TTC549 (cell line): ENCODE data around the gene PDE9A.
"Not testable (repeated sequence)": the region's sequence is repeated elsewhere in the genome, so short reads cannot be mapped to it uniquely, and the experiment has no call there.

Experiments
- FAIRE-seq: peaks from 2 replicates; lab custom pipeline; 2012; peaks lifted over from hg19 to GRCh38; lab: Jason Lieb, UNC

PDE9A gene

DNA sequence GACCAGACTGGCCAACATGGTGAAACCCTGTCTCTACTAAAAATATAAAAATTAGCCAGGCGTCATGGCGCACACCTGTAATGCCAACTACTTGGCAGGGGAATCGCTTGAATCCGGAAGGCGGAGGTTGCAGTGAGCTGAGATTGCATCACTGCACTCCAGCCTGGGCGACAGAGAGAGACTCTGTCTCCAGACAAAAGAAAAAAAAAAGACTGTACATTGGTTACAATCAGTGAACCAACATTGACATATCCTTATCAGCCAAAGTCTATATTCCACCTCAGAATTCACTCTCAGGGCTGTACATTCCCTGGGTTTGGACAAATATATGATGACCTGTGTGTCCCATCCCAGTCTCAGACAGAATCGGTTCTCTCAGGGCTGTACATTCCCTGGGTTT is 62.0 kb downstream of the PDE9A start:
- FAIRE-seq: not testable (repeated sequence)

DNA sequence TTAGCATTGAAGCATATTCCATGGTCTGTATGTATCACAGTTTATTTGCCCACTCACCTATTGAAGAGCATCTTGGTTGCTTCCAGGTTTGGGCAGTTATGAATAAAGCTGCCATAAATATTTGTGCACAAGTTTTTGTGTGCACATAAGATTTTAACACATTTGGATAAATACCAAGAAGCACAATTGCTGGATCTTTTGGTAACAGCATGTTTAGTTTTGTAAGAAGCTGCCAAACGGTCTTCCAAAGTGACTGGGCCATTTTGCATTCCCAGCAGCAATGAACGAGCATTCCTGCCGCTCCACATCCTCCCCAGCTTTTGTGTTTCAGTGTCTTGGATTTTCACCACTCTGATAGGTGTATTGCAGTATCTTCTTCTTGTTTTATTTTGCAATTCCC is 62.7 kb downstream of the PDE9A start:
- FAIRE-seq: no peak

DNA sequence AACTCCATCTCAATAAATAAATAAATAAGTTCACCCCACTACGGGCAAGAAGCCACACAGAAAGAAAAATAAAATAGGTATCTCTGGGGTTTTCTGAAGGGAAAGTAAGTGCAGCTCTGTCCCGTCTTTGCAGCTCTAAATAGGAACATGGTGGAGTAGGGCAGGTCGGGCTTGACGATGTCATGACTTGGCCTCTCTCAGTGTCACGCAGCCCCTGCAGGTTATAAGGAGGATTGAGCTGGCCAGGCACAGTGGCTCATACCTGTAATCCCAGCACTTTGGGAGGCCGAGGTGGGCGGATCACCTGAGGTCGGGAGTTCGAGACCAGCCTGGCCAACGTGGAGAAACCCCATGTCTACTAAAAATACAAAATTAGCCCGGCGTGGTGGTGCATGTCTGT is 67.1 kb downstream of the PDE9A start:
- not testable (repeated sequence) for FAIRE-seq

DNA sequence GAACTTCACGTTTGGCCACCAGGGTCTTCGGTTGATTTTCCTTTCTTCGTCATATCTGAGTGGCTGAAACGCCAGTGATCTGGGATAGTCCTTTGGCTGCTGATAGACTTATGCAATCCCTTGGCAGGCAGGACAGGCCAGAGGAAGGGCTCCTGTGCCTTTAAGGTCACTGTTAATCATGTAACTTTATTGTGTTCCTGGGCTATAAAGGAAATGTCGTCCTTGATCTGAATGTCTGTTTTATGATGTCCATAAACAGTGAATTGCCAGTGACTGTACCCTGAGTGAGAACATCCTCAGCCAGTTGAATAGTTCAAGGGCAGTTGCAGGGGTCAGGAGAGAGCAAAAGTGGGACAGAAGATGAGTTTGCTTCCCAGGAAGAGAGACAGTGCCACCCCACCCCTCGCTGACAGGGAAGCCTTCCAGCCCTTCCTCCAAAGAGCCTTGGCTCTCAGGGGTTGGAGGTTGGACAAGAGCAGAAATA is 68.0 kb downstream of the PDE9A start:
- FAIRE-seq: no peak

DNA sequence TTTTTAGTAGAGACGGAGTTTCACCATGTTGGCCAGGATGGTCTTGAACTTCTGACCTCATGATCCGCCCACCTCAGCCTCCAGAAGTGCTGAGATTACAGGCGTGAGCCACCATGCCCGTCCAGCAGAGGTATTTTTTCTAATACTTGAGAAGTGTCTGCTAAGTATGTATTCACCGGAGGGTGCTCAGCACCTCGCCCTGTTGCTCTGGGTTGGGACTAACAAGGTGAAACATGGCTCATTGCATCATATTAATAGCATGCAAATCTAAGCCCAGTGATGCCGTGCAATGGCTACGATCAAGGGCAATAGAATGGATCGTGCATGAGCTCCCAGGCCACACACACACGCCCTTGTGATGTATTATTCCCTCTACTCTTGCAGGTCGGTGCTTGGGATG is 68.7 kb downstream of the PDE9A start:
- no peak for FAIRE-seq

DNA sequence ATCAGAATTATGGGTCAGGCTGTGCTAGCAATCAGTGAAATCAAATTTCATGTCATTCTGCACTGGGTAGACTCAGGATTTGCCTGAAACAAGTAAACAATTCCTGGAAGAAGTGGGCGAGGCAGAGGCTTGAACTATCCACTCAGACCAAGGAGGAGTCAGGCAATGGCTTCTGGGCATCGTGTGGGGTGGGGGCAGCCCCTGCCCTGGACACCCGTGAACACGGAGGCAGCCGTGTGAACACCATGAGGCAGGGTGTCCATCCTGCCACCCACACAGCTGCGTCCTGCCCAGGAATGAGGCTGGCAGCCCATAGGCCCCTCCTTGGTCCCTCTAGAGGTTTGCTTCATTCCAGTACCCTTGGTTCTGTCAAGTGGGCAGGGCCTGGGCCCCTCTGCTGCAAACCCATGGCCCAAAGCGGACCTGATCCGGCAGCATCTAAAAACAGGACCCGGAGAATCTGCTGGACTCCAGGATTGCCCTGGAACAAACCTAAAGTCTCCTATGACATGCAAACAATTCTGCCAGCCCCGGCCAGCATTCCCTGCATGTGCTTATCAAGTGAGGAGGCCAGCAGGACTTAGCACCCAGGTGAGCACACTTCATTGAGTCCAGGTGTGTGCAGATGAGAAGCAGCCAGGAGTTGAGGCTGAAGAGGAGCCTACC is 69.5 kb downstream of the PDE9A start:
- FAIRE-seq: no peak

DNA sequence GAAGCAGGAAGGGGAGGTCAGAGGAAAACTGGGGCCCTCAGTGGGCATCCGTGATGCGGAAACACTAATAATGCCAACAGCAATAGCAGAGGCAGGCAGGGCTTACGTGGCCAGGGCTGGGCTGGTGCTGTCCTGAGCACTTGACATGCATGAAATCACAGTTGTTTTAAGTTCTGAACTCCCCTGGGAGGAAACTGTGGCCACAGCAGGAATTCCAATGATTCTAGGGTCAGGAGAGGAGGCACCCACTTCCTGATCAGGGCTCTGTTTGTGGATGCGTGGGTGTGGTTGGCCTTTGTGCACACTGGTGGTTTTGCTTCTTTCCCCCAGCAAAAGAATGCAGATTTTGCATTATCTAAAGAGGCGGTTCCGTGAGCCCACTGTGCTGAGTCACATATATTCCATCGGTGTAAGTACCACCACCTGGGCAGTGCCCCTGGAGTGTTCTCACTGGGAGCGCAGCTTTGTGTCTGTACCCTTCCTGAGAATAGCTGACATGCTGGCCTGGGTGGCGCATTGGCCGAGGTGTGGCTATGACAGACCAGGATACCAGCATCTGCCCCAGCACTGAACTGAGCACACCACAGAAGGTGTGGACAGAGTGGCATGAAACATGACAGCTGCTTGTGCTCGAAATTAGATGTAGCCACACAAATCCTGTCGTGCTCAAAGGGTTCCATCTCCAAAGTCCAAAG is 71.0 kb downstream of the PDE9A start:
- FAIRE-seq: no peak

DNA sequence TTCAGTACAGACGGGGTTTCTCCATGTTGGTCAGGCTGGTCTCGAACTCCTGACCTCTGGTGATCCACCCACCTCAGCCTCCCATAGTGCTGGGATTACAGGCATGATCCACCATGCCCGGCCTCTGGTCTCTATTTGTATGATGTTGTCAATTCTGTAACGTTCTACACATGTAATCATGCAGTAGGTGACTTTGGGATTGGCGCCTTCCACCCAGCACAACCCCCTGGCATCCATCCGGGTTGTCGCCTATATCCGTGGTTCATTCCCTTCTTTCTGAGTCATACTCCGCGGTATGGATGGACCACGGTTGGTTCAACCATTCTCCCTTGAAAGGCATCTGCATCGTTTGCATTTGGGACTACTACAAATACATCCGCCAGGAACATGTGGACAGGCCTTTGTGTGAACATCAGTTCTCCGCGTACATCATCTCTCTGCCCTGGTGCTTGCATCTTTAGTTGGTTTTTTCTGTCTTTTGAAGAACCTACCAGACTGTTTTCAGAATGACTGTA is 72.1 kb downstream of the PDE9A start:
- FAIRE-seq: no peak

DNA sequence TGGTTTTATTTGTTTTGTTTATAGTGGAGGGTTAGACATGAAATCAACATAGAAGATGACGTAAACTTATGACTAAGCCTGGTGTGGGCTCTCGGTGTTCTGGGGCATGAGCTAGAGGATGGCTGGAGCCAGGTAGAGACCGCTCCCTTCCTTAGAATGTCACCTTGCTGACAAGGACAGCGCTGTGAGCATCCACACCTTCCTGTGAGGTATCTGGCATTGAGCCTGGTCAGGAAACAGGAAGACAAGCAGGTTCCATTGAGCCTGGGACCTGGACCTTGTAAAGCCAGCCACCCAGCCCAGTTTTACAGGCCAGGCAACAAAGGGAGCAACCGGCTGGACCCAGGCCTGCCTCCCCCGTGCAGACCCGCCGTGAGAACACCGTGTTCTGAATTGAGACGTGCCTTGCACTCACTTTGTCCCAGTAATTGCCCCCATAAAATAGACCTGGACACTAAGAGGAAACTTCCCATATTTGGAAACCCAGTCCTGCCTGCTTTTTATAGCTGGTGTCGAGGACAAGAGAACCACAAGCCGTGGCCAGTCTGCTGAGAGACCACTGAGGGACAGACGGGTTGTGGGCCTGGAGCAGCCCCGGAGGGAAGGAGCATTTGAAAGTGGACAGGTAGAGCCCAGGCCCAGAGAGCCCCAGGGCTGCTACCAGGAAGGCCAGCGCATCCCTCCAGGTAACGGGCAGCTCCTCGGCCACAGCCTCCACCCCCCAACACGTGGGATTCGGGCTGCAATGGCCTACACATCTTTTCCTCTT is 78.0 kb downstream of the PDE9A start:
- FAIRE-seq: no peak

DNA sequence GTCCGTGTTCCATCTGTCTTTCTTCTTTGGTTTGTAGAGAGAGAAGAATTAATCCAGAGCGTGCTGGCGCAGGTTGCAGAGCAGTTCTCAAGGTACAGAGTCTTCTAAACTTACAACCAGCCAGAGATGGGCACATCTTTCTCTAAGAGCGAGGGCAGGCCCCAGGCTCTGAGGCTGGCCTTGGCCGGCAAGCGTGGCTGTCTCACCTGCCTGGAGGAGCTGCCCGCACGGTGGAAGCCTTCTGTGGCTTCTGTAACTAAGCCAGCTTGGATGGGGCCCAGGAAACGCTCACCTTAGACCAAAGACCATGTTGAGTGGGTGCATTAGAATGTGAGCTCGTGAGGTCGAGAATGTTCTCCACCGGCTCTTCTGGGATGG is 78.6 kb downstream of the PDE9A start:
- FAIRE-seq: no peak

DNA sequence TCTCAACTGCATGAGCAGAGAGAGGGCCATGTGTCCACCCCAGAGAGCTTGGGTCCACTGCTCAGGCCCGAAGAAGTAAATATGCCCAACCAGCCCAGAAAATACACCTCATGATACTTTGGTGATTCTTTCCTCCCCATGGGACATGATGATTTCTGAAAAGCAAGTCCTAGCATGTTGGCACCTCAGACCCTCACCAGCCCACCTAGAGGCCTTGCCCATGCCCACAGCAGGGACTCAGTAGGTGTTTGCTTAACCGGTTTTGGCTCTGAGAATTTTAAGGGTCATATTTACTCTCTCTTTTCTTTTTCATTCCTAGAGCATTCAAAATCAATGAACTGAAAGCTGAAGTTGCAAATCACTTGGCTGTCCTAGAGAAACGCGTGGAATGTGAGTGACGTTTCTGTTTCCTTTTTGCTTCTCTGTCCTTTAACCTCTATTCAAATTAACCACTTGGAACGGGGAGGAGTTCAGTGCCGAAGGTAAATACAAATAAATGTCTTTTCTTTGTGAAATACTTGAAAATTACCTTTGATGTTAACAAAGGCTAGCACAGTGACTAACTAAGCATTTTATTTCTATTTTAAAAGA is 79.7 kb downstream of the PDE9A start:
- no peak for FAIRE-seq

DNA sequence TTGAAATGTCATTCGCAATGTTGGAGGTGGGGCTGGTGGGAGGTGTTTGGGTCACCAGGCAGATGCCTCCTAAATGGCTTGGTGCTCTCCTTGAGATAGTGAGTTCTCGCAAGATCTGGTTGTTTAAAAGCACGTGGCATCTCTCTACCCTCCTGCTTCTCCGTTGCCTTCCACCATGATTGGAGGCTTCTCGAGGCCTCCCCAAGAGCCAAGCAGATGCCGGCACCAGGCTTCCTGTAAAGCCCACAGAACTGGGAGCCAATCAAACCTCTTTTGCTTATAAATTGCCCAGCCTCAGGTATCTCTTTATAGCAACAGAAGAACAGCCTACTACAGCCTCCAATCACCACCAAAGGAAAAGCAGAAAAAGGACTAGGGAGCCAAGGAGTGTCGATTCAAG is 80.5 kb downstream of the PDE9A start:
- FAIRE-seq: no peak

DNA sequence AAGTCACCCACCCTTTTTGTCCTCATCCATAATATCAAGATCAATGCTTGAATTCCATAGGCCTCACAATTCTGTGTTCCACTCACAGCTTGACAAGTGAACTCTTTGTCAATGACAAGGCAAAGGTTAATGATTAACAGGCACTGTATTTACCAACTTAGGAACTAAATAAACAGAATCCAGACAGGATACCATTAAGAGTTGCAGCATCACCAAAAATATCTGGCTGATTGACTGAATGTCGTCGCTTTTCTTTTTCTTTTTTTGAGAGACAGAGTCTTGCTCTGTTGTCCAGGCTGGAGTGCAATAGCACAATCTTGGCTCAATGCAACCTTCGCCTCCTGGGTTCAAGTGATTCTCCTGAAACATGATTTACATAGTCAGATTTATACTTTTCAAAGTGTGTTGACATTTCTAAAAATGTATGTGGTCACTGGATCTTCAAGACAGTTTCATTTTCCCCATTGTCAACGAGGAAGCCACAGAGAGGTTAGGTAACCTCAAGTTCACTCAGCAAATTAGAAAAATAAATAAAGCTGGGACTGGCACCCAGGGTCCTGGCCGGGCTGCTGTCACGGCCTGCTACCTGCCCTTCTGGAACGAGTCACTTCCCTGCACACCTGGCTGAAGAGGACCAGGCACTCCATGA is 81.0 kb downstream of the PDE9A start:
- FAIRE-seq: no peak

DNA sequence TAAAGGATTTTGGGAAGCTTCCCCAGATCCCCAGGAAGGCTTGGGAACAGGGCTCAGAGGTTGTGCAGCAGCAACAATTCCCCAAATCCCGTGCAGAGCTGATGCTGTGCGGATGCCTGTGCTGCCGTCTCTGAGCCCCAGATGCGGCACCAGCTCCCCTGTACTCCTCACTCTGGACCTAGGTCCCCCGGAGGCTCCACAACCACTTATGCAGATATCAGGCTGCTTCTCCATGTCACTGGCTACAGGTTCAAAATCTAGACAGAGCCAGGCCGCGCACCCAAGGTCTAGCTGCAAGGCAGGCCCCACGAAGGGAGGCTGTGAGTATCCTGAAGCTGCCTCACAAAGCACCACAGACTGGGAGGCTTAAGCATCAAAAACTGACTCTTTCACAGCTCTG is 81.6 kb downstream of the PDE9A start:
- FAIRE-seq: no peak

DNA sequence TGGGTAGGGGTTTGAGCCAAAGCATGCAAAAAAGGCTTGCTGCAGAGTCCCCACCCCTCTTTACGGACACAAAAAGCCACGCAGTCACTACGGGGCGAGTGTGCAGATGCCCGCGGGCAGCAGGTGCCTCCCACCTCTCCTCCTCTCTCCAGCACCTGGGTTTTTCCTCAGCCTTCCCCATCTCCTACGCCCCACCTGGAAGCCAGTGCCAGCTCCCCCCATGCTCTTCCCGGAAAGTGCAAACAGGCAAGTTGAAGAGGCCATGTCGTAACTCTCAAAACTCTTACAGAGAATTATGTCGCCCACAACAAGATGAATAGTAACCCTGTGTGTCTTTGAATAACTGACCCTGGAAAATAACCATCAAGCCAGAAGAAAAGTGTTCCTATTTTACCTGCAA is 82.5 kb downstream of the PDE9A start:
- FAIRE-seq: no peak

DNA sequence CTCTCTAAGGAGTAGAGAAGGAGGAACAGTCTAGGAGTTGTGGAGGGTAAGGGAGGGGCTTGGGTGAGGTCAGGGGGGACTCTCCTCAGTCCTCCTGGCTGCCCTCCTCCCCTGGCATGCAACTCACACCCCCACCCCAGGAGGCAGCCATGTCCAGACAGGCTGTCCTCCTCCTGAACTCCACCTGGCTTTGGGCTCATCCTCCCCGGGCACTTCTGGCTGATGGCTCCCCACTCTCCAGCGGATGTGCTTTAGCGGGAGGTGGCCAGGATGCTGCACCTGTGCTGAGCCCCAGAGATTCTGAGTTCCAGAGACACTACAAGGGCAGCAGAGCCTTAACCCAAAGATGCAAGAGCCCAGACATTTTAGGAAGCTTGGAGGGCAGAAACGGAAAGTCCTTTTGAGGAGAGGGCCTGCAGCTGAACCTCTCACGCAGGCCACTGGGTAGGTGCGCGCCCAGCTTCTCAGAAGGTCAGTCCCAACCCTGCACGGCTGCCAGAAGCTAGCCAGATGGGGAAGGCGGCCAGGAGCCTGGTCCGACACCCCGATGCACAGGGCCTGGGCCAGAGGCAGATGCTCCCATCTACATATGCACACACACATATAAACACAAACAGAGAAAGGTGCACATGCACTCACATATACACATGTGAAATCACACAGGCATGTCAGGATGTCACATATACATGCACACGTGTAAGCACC is 83.4 kb downstream of the PDE9A start:
- no peak for FAIRE-seq

DNA sequence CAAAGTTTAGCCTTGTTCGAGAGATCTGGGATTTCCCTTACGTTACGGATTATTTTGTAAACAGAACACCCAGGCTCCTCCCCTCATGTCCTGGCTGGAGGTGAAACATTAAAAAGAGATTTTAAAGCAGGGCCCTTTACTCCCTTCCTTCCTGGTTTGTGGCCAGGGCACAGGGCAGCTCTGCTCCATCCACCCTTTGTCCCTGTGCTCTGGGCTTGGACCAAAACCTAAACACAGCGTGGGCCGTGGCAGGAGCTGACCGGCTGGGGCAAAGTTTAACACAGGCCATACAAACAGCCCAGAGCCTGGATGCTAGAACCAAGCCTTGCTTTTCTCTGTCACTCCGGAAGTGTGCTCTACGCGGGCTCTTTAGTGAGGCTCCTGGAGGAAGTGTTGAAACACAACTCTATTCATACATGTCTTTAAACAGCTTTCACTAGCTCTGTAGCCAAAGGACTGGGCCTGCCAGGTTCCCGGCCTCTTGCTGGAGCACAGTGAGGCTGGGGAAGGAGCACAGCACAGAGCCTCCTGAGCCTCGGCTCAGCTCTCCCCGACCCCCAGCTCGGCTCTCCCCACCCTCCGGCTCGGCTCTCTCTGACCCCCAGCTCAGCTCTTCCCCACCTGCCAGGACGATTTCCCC is 84.7 kb downstream of the PDE9A start:
- no peak for FAIRE-seq

DNA sequence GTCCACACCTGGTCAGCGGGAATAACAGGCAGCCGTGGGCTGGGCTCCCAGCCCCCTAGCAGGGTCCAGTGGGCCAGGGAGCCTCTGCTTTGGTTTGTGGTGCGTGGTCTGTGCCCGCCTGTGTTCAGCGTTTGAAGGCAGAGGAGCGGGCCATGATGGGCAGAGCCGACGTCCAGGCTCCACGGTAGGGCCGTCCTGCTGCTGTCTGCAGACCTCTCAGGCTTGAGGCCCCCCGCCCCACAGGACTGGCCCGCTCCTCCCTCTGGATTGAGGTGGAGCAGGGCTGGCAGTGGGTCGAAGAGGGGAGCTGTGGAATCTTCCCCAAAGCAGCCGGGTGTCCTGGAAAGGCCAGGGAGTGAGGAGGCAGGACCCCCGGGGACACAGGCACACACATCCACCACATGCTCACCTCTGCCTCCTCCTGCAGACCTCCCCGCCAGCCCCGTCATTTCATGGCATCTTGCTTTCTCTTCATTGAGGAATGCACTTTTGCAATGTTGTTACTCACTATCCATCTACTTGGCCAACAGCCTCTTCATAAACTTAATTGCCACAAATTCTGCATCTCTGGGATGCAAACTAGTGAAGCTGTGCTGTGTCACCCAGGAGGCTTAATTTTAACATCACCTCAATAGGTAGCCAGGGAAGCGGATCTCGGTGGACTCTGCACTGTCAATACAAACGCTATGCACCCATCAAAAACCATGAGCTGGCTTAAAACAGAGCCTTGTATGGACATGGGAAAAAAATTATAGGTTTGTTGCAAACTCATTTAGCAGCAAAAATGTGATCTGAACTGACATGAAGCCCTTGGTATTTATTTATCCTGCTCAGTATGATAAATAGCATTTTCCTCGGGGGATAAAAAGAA is 85.9 kb downstream of the PDE9A start:
- FAIRE-seq: no peak

DNA sequence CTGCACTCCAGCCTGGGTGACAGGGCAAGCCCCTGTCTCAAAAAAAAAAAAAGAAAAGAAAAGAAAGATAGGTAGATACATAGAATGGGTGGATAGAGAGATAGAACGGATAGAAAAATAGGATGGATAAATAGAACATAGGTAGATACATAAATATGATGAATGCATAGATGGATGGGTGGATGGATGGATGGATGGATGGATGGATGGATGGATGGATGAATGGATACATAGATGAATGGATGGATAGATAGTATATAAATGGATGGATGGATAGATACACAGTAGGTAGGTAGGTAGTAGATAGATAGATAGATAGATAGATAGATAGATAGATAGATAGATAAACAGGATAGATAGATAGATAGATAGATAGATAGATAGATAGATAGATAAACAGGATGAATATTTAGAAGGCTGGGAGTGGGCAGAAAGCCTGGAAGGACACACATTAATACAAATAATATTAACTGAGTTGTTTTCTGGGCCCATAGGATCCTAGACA is 87.0 kb downstream of the PDE9A start:
- FAIRE-seq: no peak

DNA sequence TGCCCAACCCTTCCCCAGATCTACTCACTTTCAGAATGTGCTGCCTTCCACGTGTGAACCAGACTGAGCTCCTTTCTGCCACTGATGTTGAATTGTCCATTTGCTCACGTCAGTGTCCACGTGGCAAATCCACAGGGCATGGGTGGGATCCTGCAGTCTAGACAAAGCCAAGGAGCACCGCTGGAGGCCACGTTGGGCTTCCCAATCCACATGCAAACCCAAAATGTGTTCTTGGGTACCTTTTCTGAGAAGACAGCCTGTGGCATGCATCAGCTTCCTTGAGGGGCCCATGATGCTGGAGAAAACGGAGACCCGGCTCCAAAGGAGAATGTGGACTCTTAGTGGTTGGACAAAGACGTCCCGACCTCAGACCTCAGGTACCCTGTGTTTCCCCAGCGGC is 87.6 kb downstream of the PDE9A start:
- FAIRE-seq: no peak
